Fibroblast of the aortic adventitia (primary cell): ENCODE results near the gene MAB21L3. TPM values are rescaled to one million over a fixed set of nuclear protein-coding genes. Genes with fewer than 3 reads are reported as not detected.

Experiments
- DNase-seq: peaks from one replicate; pipeline ENCODE4 v3.0.0-alpha.2; 2010; ENCODE audit warnings: low read depth
- H3K4me3 ChIP-seq: 2 replicates; pipeline ENCODE4 v1.5.1; 2011; ENCODE audit warnings: low read depth, mild to moderate bottlenecking, control low read depth, low read length, moderate library complexity
- CTCF ChIP-seq: IDR thresholded peaks from 2 replicates; pipeline ENCODE4 v1.5.1; 2011; ENCODE audit warnings: mild to moderate bottlenecking, low read length, control low read depth, inconsistent platforms; ENCODE audit not compliant: insufficient read depth
- total RNA-seq: library from RNA; depleted of rRNA; stranded (reverse); fragments of >200 nt; gene quantifications from 2 replicates; pipeline ENCODE4 v1.2.3, GENCODE V29; 2012; ENCODE audit warnings: low replicate concordance

Gene MAB21L3
- total RNA-seq, 1 donor, result 0.18 TPM

- peak; percentile 23 for DNase-seq
- no peak for TF ChIP-seq CTCF
- no peak overlapping the region for H3K4me3 ChIP-seq
Measured at GRCh38 chr1:116075990-116076389, 35.2 kb upstream of the MAB21L3 start.

- DNase-seq, result no peak
- TF ChIP-seq CTCF, result no peak
Measured at GRCh38 chr1:116076831-116077230, 34.4 kb upstream of the MAB21L3 start.

GRCh38 chr1:116078699-116079223 lies 32.4 kb upstream of the MAB21L3 start:
- no peak overlapping the region for H3K4me3 ChIP-seq
- DNase-seq, result no peak
- peak; percentile 23 for TF ChIP-seq CTCF

More at GRCh38 chr1:116076831-116077230, 34.4 kb upstream of the MAB21L3 start:
- no peak overlapping the region for H3K4me3 ChIP-seq

DNA sequence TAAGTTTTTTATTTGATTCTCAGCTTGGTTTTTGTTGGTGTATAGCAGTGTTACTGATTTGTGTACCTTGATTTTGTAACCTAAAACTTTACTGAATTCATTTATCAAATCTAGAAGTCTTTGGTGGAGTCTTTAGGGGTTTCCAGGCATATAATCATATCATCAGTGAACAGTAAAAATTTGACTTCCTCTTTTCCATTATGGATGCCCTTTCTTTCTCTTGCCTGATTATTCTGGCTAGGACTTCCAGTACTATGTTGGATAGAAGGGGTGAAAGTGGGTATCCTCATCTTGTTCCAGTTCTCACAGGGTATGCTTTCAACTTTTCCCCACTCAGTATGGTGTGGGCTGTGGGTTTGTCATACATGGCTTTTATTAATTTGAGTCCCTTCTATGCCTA lies 23.6 kb upstream of the MAB21L3 start:
- no peak overlapping the region for H3K4me3 ChIP-seq
- no peak for DNase-seq
- TF ChIP-seq CTCF, result no peak

- no peak overlapping the region for H3K4me3 ChIP-seq
- DNase-seq, result no peak
- TF ChIP-seq CTCF, result no peak
Measured at GRCh38 chr1:116089870-116090269, 21.3 kb upstream of the MAB21L3 start.

DNA sequence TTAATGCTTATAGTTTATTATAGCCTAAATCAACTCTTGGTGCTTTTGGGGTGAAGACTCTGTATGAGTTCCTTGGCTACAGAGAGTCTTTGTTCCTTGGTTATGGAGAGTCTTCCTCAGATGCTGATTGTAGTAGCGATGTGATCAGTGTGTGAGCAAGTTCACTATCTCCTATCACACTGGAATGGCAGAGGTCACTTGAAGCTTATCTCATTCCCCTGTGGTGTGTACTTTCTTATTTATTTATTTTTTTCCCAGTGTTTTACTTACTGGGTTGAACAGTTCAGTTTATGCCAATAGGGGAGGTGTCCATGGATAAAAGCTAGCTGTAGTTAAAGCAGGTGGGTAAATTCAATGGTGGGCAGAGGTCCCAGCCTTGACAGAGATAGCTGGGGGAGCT lies 20.1 kb upstream of the MAB21L3 start:
- no peak for DNase-seq
- H3K4me3 ChIP-seq, result no peak overlapping the region
- no peak for TF ChIP-seq CTCF
